Stimulated activated CD8-positive, alpha-beta memory T cell treated with anti-CD3 and anti-CD28 coated beads, Interleukin-12 subunit alpha, Interleukin-12 subunit beta, amount 100 ng/mL, for 4 hours (primary cell): Measurements from ENCODE around the gene PRDM5.

Source experiments
- DNase-seq: peaks from one replicate; pipeline ENCODE4 v3.0.0-alpha.2; 2020; ENCODE audit warnings: low read depth

PRDM5 gene

DNA sequence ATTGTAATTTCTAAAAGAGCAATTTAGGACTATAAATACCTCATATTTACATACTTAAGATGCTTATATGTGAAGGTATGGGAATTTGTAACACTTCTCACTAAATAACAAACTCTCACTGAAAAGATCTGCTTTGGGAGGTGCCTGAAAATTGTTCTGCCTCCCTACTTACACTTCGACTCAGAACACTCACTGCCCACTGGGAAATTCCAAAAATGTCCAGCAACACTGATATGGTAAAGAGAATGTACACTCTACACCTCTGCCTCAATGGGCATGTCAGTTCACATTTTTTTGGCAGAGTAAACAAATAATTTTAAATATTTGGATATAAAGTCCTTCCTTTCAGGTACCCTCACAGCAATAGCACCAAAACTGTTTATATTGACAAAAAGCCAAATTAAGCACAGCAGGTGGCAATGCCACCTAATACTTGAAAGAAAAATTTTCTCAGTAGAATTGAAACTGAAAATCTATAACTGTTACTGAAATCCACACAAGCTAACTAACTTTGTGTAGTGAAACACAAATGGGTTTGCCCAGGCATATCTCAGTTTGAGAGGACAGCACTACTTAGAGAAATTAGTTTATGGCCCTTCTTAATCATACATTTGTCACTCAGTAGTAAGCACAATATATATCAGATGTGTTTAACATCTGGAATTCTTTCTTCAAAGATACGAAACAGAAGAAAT is 67.1 kb downstream of the PRDM5 start:
- DNase-seq, result no peak

- DNase-seq, result no peak
These were observed 69.2 kb downstream of the PRDM5 start for GRCh38 chr4:120853161-120853935.

DNA sequence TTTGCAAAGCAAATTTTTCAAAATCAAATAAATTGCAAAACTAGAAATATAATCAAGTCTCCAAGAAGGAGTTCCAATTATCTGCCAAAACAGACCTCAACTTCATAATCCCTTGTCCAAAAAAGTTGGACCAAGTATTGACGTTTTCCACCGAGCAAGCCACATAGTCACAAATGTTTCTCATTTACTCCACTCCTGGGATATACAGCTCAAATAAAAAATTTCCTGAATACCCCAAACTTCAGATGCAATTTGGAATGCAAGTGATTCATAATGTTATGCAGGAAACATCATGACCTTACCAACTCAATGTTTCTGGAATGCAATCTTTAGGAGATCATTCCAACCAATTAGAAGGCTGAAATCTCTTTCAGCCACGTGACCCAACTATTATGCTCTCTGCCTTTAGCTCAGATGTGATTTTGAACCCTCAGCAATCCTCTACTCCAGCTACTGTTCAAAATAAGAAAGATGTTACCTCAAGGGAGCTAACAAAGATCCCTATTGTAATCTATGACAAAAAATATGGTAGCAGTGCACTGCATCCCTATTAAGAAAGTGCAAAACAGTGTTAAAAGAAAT is 72.4 kb downstream of the PRDM5 start:
- DNase-seq, result no peak

GRCh38 chr4:120847019-120847582 is 75.4 kb downstream of the PRDM5 start:
- DNase-seq, result no peak

GRCh38 chr4:120844528-120844921 is 78.0 kb downstream of the PRDM5 start:
- DNase-seq, result no peak

- no peak for DNase-seq
These were observed 78.5 kb downstream of the PRDM5 start for GRCh38 chr4:120843849-120844527.

DNA sequence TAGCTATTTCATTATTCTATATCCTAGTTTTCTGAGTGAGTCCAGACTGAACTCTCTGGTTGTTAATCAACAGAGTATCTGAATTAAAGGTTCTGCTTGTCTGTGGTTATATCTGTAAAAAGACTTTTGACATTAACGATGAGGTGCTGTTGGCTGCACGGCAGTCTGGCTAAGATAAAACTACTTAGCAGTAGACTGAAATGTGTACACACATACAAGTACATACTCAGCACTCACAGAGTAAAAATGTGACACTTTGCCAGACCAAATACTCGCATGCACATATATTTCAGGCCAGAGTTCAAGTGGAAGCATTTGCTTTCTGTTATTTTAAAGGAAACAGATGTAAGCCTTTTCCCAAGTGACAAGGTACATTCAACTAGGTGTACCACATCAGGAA is 80.5 kb downstream of the PRDM5 start:
- no peak for DNase-seq

DNA sequence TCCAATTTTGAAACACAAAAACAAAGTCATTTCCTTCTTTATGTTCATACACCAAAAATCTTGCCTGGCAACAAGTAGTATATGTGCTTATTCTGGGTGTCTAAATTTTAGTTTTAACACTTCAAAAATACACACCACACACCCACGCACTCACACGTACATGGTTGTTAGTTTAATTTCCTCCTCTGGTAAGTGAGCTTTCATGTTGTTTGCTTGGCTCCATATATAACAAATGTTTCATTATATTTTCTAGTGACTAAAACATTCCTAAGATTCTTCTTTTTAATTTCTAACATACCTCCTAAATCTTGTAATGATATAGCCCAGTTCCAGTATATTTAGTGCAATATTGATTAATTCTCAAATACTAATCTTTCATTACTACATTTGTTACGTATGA is 80.9 kb downstream of the PRDM5 start:
- no peak for DNase-seq

DNA sequence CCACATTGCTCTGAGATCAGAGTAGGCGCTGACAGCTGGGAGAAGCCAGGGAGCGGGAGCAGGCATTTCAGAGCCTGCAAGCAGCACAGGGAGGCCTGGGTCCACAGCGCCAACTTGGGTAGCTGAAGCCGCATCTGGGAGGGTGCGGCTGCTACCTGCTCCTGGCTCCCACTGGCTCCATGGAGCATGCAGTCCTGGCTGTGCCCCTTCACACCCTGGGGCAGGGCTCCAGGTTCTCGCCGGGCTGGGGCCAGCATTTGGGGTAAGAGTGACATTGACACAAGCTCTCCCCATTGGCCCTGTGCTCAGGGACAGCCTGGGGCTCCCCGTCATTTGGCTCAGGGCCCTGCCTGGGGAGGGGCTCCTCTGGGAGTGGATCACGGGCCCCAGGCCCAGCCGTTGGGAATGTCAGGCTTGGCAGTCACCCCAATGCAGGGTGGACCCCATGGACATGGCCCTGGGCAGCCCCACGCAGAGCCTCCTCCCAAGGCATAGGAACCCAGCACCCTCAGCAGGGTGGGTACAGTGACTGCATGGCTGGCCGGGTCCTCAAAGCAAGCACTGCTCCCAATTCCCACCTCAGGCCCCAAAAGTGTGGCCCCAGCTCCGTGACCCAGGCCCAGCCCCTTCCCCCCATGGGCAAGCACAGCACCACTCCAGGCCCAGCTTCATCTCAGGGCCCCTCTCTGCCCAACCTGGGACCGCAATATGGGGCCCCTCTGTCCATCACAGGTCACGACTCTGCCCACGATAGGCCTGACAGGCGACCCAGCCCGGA is 82.4 kb downstream of the PRDM5 start:
- DNase-seq, result no peak

- DNase-seq, result no peak
These were observed 83.1 kb downstream of the PRDM5 start for GRCh38 chr4:120839334-120839973.

- DNase-seq, result no peak
These were observed 83.7 kb downstream of the PRDM5 start for GRCh38 chr4:120838784-120839183.

GRCh38 chr4:120837656-120838055 is 84.9 kb downstream of the PRDM5 start:
- DNase-seq, result no peak

GRCh38 chr4:120835342-120835741 is 87.2 kb downstream of the PRDM5 start:
- no peak for DNase-seq

DNA sequence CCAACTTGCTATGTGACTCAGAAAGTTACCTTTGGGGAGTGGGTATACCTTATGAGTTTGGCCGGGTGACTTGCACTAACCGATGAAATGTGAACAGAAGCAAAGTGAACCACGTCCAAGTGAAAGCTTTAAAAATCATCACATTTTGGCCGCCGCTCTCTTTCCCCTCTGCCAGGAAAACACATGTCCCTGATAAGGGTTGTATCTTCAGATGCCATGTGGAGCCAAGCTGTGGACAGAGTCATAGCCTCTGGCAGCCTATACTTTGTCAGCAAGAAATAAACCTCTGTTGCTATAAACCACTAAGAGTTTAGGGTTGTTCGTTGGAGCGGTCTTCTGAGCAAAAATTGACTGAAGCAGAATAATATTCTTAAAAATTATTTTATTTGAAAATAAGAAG is 92.3 kb downstream of the PRDM5 start:
- DNase-seq, result no peak

GRCh38 chr4:120829113-120829831 is 93.3 kb downstream of the PRDM5 start:
- no peak for DNase-seq

DNA sequence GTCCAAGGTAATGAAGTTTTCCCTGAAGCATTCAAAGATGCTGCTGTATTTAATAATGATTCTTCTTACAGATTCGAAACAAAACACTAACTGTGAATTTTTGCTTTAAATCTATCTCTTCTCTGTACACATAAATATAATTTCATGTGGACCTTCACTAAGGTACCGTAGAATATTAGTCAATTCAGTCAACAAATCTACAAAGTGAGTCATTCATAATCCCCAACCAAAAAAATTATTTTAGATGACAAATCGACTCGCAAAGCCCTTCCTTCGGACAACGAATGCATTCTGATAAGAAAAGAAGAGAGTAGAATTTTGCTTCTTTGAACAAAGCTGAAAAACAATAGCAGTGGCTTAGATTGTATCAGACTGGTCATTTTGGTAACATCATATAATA is 95.7 kb downstream of the PRDM5 start:
- no peak for DNase-seq

- DNase-seq, result no peak
These were observed 96.1 kb downstream of the PRDM5 start for GRCh38 chr4:120826449-120826848.

DNA sequence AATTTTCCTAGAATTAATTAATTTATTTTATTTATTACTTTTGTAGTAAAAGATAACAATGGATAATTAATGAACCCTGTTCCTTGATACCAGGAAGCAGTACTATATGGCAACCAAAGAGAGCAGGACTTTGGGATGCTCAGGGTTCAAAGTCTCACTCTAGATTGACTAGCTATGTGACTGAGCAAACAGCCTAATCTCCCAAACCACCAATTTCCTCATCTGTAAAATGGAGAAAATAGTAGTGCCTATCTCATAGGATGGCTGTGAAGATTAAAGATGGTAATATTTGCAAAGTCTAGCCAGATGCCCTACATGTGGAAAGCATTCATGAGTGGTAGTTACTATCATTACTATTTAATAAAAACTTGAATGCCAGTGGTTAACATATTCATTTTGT is 97.6 kb downstream of the PRDM5 start:
- DNase-seq, result no peak

DNA sequence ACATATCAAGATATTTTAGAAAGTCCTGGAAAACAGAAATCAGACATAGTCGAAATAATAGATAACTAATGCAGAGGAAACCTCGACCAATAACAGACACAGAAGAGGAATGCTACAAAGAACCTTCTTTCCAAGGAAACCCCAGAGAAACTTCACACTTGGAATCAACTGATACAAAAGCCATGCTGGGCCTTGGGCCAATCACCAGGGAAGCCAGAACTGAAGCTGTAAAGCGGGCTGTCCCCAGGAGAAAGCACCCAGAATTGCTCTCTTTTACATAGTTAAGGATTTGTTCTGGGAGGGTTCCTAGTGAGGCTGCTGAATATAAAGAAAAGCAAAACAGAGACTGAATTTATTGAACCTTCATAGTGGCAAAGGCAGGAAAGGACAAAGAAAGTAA is 100.5 kb downstream of the PRDM5 start:
- DNase-seq, result no peak

- DNase-seq, result no peak
These were observed 101.5 kb downstream of the PRDM5 start for GRCh38 chr4:120821029-120821428.
